Loucy (cell line): Measurements from ENCODE around the gene SLC24A2.

Source experiments
- CTCF ChIP-seq: fragments of 200-600 bp; sonication (generic); conservative IDR thresholded peaks from 2 replicates; pipeline ENCODE4 v1.5.1; 2014; ENCODE audit warnings: mild to moderate bottlenecking, antibody characterized with exemption, low read length
- EZH2phosphoT487 ChIP-seq: fragments of 200-600 bp; IDR thresholded peaks from 2 replicates; pipeline ENCODE4 v1.6.1; 2018; ENCODE audit warnings: antibody characterized with exemption, mild to moderate bottlenecking, moderate library complexity, borderline replicate concordance

DNA sequence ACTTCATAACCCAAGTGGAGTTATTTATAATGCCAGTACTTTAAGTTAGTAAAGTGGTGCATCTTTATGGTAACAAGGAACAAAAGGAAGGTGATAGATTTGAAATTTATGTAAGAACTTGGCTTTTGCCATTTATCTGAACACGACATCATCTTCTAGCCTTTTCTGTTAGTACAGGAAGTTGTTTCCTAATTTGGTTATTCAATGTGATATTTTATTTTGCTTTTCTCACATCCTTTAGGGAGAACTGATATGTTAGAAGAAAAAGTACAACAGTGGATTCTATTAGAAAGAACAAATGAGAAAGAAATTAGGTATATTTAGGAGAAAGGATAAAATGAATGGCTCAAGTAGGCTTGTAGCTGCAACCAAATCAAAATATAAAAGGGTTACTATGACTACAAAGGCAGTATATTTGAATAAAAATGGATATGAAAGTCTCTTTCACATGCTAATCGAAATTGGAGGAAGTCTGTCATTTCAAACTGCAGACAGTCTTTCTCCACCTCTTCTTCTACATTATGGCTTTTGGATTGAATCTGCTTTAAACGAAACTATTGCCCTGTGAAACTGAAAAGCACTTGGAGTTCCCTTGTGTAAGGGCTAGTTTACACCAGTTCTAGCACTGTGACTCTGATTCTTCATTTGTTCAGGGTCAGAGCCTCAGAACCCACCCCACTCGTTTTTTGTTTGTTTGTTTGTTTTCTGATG is 18.5 kb upstream of the SLC24A2 start:
- TF ChIP-seq CTCF (no peak), EZH2phosphoT487 (no peak)
